Esophagus squamous epithelium (tissue), 4 donors: ENCODE results near the gene UPF3B.

ENCODE experiments used
- CTCF ChIP-seq, 6 experiments: fragments of 450-650 bp in 4 of 6; fragments of 200-600 bp in 2 of 6; sonication (generic) in 2 of 6; IDR thresholded peaks; one replicate each; pipeline ENCODE4 v1.5.1; 2016 to 2019; ENCODE audit warnings: antibody characterized with exemption in 6 of 6, mild to moderate bottlenecking in 4 of 6, moderate library complexity in 4 of 6
- POLR2A ChIP-seq, 4 donors: fragments of 450-650 bp; IDR thresholded peaks; one replicate each; pipeline ENCODE4 v1.6.1; 2017; ENCODE audit warnings: antibody characterized with exemption in 4 of 4, mild to moderate bottlenecking in 4 of 4, moderate library complexity in 3 of 4

DNA sequence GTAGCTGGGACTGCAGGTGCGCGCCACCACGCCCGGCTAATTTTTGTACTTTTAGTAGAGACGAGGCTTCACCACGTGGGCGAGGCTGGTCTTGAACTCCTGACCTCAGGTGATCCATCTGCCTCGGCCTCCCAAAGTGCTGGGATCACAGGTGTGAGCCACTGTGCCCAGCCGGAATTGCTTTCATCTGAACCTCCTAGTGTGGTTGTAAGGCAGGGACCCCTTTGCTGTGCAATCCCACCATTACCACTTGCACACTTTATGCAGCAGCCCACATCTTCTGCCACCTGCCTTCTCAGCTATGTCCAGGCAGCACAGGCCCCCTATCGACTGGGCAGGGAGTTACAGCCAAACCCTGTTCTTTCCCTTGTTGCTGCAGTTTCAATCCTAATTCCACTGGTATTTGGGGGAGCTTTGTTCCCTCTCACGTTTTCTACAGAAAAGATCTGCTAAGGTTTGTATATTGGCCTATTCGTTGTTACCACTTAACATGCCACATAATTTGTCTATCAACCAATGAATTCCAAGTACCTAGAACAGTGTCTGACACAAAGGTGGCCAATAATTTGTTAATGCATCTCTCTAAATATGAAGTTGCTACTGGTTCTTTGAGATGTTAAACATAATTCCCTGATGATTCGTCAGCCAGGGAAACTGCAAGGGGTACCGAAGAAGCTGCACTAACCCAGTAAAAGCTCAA, 67.9 kb downstream of the UPF3B start:
- peak in 4 of 6 experiments; percentile 13 to 39 (median 25) for TF ChIP-seq CTCF (IDR thresholded peaks at IDR 0.05)
- no peak for TF ChIP-seq POLR2A (IDR thresholded peaks at IDR 0.05)
